Activated naive CD4-positive, alpha-beta T cell treated with anti-CD3 and anti-CD28 coated beads, Interleukin-2, amount 10 ng/mL, durations not matched to agents 7 days and 5 days (primary cell): ENCODE data around the gene AADAT.

Source experiments
- CTCF ChIA-PET: fragments of 350-600 bp; sonication (Branson Sonifier 250); formaldehyde crosslinking; loops from one replicate; lab custom pipeline; 2021; ENCODE audit warnings: antibody characterized with exemption; lab: Charles Lee
- DNase-seq: peaks from one replicate; pipeline ENCODE4 v3.0.0-alpha.2; 2020
- H3K27ac Mint-ChIP-seq: one replicate; pipeline ENCODE4 v1.8.0; 2021; ENCODE audit warnings: mild to moderate bottlenecking, moderate library complexity, mixed read lengths
- H3K27me3 Mint-ChIP-seq: one replicate; pipeline ENCODE4 v1.8.0; 2021; ENCODE audit warnings: mild to moderate bottlenecking, mixed read lengths
- H3K36me3 Mint-ChIP-seq: one replicate; pipeline ENCODE4 v1.8.0; 2021; ENCODE audit warnings: mixed read lengths
- H3K4me1 Mint-ChIP-seq: one replicate; pipeline ENCODE4 v1.8.0; 2021; ENCODE audit warnings: mixed read lengths
- H3K4me3 Mint-ChIP-seq: one replicate; pipeline ENCODE4 v1.8.0; 2021; ENCODE audit warnings: mild to moderate bottlenecking, moderate library complexity, mixed read lengths
- H3K9me3 Mint-ChIP-seq: one replicate; pipeline ENCODE4 v1.8.0; 2021; ENCODE audit warnings: mixed read lengths

The AADAT gene

DNA sequence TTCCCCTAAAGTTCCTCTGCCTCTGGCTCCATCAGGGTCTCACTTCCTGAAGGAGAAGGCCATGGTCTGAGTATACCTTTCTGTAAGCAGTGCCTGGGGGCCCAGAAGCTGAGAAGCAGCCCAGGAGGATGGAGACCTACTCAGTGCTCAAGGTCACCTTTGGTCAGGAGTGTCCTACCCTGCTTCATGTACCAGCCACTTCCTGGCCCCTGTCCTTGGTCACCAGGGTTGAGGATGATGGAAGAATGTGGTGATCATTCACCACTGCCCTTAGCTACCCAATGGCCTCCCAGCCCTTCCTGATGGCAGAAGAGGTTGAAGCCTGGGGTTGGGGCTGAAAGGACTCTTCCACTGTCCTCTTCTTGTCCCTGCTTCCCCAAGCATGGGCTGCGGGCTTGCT, 54.5 kb downstream of the AADAT start:
- CTCF ChIA-PET, result no interaction called here
- H3K4me1 Mint-ChIP-seq, result no peaks in the 10 kb centered on the region
- no peak for DNase-seq
- no peak overlapping the region for H3K4me3 Mint-ChIP-seq
- H3K9me3 Mint-ChIP-seq, result no peaks in the 10 kb centered on the region
- H3K36me3 Mint-ChIP-seq, result no peaks in the 10 kb centered on the region
- H3K27ac Mint-ChIP-seq, result no peak overlapping the region
- peaks cover 5% of the 10 kb centered on the region for H3K27me3 Mint-ChIP-seq

DNA sequence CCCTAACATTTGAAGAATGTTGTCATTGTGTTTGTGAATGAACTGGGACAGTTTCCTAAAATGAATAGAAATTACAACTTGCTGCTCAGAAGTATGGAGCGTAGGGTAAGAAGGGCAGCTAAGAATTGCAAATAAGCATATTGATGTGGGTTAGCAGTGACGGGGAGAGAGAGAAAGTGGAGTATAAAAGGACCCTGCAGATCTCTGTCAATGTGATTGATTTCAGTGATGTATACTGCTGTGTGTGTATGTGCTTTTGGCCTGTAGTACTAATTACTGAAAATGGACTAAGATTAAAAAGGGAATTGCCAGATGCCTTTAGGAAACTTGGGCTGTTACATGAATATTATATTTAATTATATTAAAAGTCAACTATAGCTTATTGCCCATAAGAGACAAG, 55.8 kb downstream of the AADAT start:
- H3K36me3 Mint-ChIP-seq, result no peaks in the 10 kb centered on the region
- CTCF ChIA-PET, result no interaction called here
- peaks cover 13% of the 10 kb centered on the region for H3K27me3 Mint-ChIP-seq
- H3K9me3 Mint-ChIP-seq, result no peaks in the 10 kb centered on the region
- DNase-seq, result no peak
- H3K27ac Mint-ChIP-seq, result no peak overlapping the region
- no peak overlapping the region for H3K4me3 Mint-ChIP-seq
- H3K4me1 Mint-ChIP-seq, result no peaks in the 10 kb centered on the region

DNA sequence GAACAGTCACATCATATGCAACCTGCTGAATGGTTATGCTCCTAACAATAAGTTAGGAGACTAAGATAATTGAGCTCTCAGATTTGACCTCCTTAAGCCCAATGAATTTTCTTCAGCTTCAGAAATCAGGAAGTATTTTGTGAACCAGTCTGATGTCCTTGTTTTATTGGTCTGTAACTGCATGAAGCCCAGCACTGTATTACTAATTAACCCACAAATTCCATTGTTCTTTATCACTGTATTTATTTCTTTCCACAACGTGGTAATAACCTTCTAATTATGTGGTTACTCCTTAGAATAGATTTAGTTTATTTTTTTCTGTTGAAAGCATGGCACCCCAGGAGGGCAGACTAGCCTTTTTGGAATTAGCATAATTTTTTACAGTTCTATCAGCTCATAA, 59.6 kb downstream of the AADAT start:
- CTCF ChIA-PET, result no interaction called here

DNA sequence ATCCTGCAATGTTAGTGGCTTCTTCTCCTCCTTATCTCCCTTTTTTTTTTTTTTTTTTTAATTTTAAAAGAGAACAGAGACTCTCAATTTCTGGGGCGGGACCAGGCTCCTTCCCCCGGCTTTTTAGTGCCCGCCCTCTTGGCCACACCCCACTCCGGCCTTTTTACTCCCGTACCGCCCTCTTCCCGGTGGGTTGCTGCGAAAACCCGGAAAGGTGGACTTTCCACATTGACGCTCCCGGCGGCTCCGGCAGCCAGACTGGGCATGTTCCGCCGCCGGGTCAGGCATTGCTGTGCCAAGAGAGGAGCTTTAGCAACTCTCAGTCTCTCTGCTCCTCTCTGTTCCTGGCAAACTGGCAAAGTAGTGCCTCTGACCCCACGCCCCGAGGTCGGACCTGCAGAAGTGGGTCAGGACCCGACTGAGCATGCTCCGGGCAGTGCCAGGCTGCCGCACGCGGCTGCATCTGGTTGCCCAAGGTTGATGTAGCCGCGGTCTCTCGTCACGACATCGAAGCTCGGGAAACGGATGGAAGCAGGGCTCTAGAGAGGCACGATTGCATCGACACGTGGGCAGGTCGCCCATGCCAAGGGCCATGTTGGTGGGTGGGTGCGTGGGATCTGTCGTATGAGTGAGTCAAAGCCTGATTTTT, 62.5 kb downstream of the AADAT start:
- peak; percentile 91 for DNase-seq
- Mint-ChIP-seq H3K36me3 (no peaks in the 10 kb centered on the region), H3K27ac (peak overlapping the region; percentile 24), H3K9me3 (peaks cover 2% of the 10 kb centered on the region), H3K4me3 (peak overlapping the region; percentile 74), H3K4me1 (peaks cover 20% of the 10 kb centered on the region), H3K27me3 (peaks cover 64% of the 10 kb centered on the region)
- CTCF ChIA-PET, result no interaction called here

More for the DNA sequence above, 59.6 kb downstream of the AADAT start:
- Mint-ChIP-seq H3K27ac (no peak overlapping the region), H3K9me3 (peaks cover 2% of the 10 kb centered on the region), H3K27me3 (peaks cover 50% of the 10 kb centered on the region), H3K4me3 (no peak overlapping the region), H3K4me1 (peaks cover 19% of the 10 kb centered on the region), H3K36me3 (no peaks in the 10 kb centered on the region)
- no peak for DNase-seq

DNA sequence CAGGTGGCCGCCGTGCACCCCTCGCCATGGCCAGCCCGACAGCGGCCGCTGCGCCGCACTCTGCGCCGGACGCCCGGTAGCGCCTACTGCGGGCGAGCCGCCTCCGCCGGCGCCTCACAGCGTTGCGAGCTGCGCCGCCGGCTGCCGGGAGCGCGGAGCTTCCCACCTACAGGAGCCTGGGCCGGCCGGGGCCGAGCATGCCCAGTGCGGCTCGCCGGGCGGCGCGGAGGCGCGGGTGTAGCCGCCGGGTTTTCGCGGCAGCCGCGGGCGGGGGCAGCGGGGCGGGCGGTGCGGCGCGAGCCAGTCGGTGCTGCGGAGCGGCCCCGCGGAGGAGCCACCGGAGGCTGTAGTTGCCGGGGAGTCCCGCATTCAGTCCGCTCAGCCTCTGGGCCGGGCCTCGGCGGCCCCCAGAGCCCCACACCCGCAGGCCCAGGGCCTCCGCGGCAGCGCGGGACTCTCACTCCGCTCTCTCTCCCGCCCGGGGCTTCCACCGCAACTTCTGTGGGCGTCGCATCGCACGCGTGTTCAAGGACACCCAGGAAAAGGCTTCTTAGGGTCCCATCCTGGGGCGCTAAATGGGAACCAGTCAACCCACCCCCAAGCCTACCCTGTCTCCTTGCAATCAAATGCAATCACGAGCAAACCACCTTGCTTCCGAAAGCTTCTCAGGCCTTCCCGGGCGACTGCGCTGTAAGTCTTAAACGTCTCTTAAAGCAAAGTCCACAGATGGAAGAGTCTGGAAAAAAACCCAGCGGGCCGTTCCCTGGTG, 63.3 kb downstream of the AADAT start, which contains the start of gene MFAP3L:
Gene MFAP3L, minus strand, starts transcription at position 143 of the 769 bp plus-strand sequence. CDS start 20,518 bp downstream, outside the sequence.
- CTCF ChIA-PET, result no interaction called here

DNA sequence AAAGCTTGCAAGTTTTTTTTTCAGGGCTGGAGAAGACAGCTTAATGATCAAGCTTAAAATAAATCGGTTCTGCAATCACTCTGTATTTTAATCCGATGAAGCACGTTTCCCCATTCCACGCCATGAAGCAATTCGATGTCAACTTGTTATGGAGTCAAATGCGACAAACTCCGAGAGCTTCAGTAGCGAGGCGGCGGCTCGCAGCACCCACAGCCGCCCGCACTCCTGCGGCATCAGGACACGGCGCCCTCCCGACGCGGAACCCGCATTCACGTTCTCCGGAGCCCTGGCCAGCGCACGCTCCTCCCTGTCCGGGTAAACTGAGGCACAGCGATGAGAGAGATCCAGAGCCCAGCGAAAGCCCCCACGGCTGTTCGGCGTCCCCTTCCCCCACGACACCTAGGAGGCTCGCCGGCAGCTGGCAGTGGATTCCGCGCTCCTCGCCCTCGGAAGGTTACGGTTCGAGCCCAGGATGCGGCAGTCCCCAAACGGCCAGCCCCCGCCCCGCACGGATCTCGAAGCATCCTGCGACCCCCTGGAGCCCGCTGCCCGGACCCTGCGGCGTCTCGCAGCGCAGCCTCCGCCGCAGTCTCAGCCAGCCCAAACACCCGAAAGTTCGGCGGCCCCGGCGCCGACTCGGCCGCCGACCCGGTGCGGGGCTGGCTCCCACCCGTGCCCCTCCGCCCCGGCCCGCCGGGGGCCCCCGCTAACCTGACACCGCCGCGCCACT, 64.1 kb downstream of the AADAT start:
- Mint-ChIP-seq H3K4me1 (peaks cover 20% of the 10 kb centered on the region), H3K9me3 (peaks cover 2% of the 10 kb centered on the region), H3K27ac (no peak overlapping the region), H3K4me3 (peak overlapping the region; percentile 71), H3K27me3 (peaks cover 62% of the 10 kb centered on the region), H3K36me3 (no peaks in the 10 kb centered on the region)
- DNase-seq, result no peak
- CTCF ChIA-PET, result interaction anchor here (1.3 kb wide), 1 partner anchor 23 kb away, joined by 3 read pairs; no protein-coding TSS in a partner anchor

More for the DNA sequence above, 63.3 kb downstream of the AADAT start, which contains the start of gene MFAP3L:
- Mint-ChIP-seq H3K4me3 (peak within 1 kb of the TSS; percentile 87), H3K27ac (peak within 1 kb of the TSS; percentile 50), H3K9me3 (peaks cover 2% of the 10 kb centered on the region), H3K27me3 (peaks cover 64% of the 10 kb centered on the region), H3K36me3 (no peaks in the 10 kb centered on the region), H3K4me1 (peaks cover 20% of the 10 kb centered on the region)
- DNase-seq, result peak; percentile 83

DNA sequence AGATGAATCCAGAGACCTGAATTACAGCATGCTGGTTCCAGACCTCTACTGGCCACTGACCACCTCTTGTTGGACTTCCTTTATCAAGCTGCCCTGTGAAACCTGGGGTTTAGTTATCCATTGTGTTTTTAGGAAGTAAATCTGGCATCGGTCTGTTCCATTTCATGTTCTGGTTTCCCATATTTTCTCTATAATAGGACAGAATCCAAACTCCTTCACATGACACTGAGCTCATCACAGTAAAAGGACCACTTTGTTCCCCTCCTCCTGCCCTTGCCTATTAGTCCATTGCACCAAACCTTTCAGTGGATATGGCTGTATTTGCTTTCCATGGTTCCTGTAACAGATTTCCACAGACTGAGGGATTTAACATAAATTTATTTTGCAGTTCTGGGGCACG, 67.5 kb downstream of the AADAT start:
- no peak for DNase-seq
- no peak overlapping the region for H3K27ac Mint-ChIP-seq
- CTCF ChIA-PET, result no interaction called here
- H3K4me3 Mint-ChIP-seq, result no peak overlapping the region
- peaks cover 41% of the 10 kb centered on the region for H3K27me3 Mint-ChIP-seq
- no peaks in the 10 kb centered on the region for H3K9me3 Mint-ChIP-seq
- H3K4me1 Mint-ChIP-seq, result peaks cover 11% of the 10 kb centered on the region
- H3K36me3 Mint-ChIP-seq, result no peaks in the 10 kb centered on the region

DNA sequence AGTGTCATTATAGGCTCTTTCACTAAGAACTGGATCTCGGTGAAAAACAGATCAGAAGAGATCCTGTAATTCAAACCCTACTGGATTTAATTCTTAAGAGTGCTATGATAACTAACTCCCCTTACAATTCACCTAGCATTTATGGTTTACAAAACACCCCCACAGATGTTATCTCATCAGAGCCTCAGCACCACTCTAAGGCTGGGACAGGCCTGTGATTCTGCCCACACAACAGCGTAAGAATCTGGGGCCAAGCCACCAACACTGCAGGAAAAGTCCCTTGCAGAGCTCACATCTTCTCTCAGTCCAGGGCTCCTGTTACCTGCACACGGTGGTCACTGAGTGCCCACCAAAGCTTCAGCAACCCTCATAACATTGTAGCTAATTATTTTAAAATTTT, 72.5 kb downstream of the AADAT start:
- no peak overlapping the region for H3K4me3 Mint-ChIP-seq
- peaks cover 7% of the 10 kb centered on the region for H3K27me3 Mint-ChIP-seq
- H3K36me3 Mint-ChIP-seq, result no peaks in the 10 kb centered on the region
- DNase-seq, result no peak
- CTCF ChIA-PET, result no interaction called here
- H3K4me1 Mint-ChIP-seq, result no peaks in the 10 kb centered on the region
- H3K27ac Mint-ChIP-seq, result no peak overlapping the region
- H3K9me3 Mint-ChIP-seq, result no peaks in the 10 kb centered on the region

DNA sequence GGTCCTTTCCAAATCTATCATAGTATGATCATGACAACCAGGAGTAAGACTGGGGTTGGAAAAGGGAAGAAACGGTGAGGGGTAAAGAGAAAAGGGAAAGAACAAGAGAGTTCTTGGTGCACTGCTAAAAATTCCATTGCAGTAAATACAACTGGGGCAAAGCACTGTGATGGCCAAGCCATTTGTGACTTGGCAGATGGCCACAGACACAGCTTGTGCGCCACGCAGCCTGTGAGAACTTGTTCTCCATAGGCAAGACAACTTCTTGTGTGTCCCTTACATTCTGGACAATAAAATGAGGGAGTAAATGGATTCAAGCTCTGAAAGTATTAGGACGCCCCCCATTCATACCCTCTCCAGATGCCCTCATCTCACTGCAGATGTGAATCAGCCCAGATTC, 74.5 kb downstream of the AADAT start:
- CTCF ChIA-PET, result no interaction called here

DNA sequence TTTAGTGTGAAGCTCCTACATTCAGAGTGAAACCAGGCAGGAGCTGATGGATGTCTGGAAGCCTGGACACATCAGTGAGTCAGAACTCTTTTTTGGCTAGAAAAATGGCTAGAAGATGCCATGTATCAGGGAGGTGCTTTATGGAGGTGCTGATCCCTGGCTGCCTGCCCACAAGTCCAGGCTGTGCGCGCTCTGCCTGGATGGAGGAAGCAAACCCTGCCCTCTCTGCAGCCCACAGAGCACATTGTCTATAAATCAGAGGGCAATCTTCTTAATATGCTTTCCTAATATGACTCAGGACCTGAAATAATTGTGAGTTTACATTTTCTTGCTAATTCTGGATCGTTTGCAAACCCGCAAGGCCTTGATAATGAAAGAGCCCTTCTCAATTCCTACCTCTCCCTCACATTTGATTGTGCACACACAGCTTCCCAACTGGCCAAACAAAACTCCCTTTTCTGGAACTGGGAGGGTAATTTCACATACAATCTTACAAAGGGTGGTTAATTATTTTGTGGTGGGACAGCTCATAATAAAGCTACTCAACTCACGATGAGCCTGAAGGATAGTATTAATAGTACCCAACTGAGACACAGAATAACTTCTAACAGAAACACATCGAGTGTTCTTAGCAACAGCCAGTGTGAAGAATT, 75.3 kb downstream of the AADAT start:
- CTCF ChIA-PET, result no interaction called here
- H3K4me3 Mint-ChIP-seq, result no peak overlapping the region
- peaks cover 3% of the 10 kb centered on the region for H3K27me3 Mint-ChIP-seq
- H3K36me3 Mint-ChIP-seq, result no peaks in the 10 kb centered on the region
- H3K4me1 Mint-ChIP-seq, result no peaks in the 10 kb centered on the region
- H3K9me3 Mint-ChIP-seq, result no peaks in the 10 kb centered on the region
- DNase-seq, result no peak
- H3K27ac Mint-ChIP-seq, result no peak overlapping the region

More for the DNA sequence above, 74.5 kb downstream of the AADAT start:
- Mint-ChIP-seq H3K27me3 (peaks cover 2% of the 10 kb centered on the region), H3K27ac (no peak overlapping the region), H3K4me1 (no peaks in the 10 kb centered on the region), H3K9me3 (no peaks in the 10 kb centered on the region), H3K36me3 (no peaks in the 10 kb centered on the region), H3K4me3 (no peak overlapping the region)
- DNase-seq, result no peak

DNA sequence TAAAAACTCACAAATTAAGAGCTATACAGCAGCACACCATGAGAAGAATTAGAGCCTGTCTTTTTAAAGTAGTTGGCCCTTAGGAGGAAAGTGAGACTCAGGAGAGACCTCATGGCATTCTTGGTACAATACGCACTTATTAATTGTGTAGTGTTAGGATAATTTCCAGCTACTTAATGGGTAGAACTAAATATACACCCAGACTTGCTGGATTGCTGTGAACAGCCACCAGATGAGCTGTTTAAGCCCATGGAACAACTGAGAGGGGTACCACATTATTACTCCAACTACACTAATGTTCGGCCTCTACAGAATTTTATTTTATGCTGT, 77.2 kb downstream of the AADAT start:
- Mint-ChIP-seq H3K36me3 (no peaks in the 10 kb centered on the region), H3K4me3 (no peak overlapping the region), H3K9me3 (no peaks in the 10 kb centered on the region), H3K27me3 (peaks cover 7% of the 10 kb centered on the region), H3K27ac (no peak overlapping the region), H3K4me1 (no peaks in the 10 kb centered on the region)
- CTCF ChIA-PET, result interaction anchor here (1.2 kb wide), 1 partner anchor 33 kb away, joined by 3 read pairs; no protein-coding TSS in a partner anchor
- no peak for DNase-seq

DNA sequence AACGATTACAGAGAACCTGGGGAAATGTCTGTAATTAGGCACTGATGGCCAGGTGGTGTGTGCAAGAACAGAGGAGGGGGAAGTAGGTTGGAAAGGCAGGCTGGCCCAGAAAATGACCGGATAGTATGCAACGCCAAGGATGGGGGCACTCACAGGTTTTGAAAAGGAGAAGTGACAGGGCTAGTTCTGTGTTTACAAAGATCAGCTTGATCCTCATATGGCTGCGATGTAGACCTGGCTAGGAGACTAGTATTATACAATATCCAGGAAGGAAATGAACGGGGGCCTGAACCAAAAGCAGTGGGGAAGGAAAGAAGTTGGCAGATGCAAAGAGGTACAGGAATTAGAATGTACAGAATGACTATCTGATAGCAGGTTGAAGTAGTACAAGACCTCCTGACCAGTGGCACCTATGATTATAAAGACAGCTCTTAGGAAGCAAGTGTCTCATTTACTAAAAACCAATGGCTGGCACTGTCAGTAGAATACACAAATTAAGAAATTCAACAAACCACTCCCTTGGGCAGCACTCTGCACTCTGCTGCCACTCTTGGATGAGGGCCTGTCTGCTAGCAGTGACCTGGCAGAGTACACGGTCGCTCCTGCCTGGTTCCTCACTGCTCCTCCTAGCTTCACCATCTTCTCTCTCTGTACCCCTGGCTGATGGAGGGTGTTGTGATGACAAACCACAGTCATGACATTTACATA, 77.7 kb downstream of the AADAT start:
- Mint-ChIP-seq H3K36me3 (no peaks in the 10 kb centered on the region), H3K27ac (no peak overlapping the region), H3K4me1 (no peaks in the 10 kb centered on the region), H3K4me3 (no peak overlapping the region), H3K27me3 (peaks cover 7% of the 10 kb centered on the region), H3K9me3 (no peaks in the 10 kb centered on the region)
- no peak for DNase-seq
- CTCF ChIA-PET, result interaction anchor here (1.2 kb wide), 1 partner anchor 33 kb away, joined by 3 read pairs; no protein-coding TSS in a partner anchor
